ENCODE results near the gene ANKRD33B.

DNA sequence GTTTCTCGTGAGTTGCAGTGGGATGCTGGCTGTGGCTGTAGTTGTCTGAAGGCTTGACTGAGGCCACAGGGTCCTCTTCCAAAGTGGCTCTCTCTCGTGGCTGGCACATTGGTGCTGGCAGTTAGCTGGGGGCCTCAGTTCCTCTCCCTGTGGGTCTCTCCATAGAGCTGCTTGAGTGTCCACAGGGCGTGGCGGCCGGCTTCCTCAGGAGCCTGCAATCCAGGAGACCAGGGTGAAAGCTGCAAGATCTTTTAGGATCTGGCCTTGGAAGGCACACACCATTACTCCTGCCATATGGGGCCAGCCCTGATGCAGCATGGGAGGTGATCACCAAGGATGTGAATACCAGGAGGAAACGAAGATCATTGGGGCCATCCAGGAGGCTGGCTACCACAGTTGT lies 41.1 kb downstream of the ANKRD33B start:
- no peak for TF ChIP-seq EZH2 (IDR thresholded peaks at IDR 0.05; ENCODE audit: borderline replicate concordance, low read depth, low read length, severe bottlenecking)
- TF ChIP-seq CTCF (IDR thresholded peaks at IDR 0.05; ENCODE audit: borderline replicate concordance, extremely low read depth, low read length, poor library complexity, severe bottlenecking), result no peak

Data from DND-41 (cell line).